GM12865 (cell line): Measurements from ENCODE around the gene FCRLB.
A peak's percentile ranks its signal among the peaks of the same experiment; 100 is the strongest.
"Not testable (repeated sequence)": the region's sequence is repeated elsewhere in the genome, so short reads cannot be mapped to it uniquely, and the experiment has no call there.

ENCODE experiments used
- DNase-seq: peaks from one replicate; pipeline ENCODE4 v3.0.0; 2010; ENCODE audit warnings: low read depth
- H3K4me3 ChIP-seq: 2 replicates; pipeline ENCODE4 v1.5.1; 2011; ENCODE audit warnings: mild to moderate bottlenecking, low read depth, low read length, control low read depth
- CTCF ChIP-seq: IDR thresholded peaks from 2 replicates; pipeline ENCODE4 v1.5.1; 2011; ENCODE audit warnings: low read length, control low read depth, low read depth, inconsistent platforms; ENCODE audit not compliant: insufficient read depth; ENCODE audit errors: missing control alignments

The FCRLB gene

GRCh38 chr1:161688946-161689345 lies 32.4 kb upstream of the FCRLB start:
- DNase-seq = no peak
- H3K4me3 ChIP-seq = no peak overlapping the region
- no peak for TF ChIP-seq CTCF

GRCh38 chr1:161691846-161692245 lies 29.5 kb upstream of the FCRLB start:
- H3K4me3 ChIP-seq = no peak overlapping the region
- TF ChIP-seq CTCF = no peak
- no peak for DNase-seq

GRCh38 chr1:161693020-161693712 lies 28.2 kb upstream of the FCRLB start:
- not testable (repeated sequence) for H3K4me3 ChIP-seq, DNase-seq

- H3K4me3 ChIP-seq, DNase-seq: not testable (repeated sequence)
Measured at GRCh38 chr1:161698302-161698701, 23.0 kb upstream of the FCRLB start.

GRCh38 chr1:161702250-161702649 lies 19.1 kb upstream of the FCRLB start:
- no peak overlapping the region for H3K4me3 ChIP-seq
- DNase-seq = no peak
- TF ChIP-seq CTCF = no peak

- no peak for TF ChIP-seq CTCF
- peak; percentile 64 for DNase-seq
- no peak overlapping the region for H3K4me3 ChIP-seq
Measured at GRCh38 chr1:161705537-161705936, 15.8 kb upstream of the FCRLB start.

GRCh38 chr1:161706113-161706481 lies 15.2 kb upstream of the FCRLB start:
- peak overlapping the region; percentile 80 for H3K4me3 ChIP-seq
- no peak for TF ChIP-seq CTCF
- DNase-seq = peak; percentile 30

GRCh38 chr1:161706482-161707347 lies 14.6 kb upstream of the FCRLB start, which contains the start of gene FCRLA:
TSS of gene FCRLA (plus strand) at chr1:161707229. CDS start at chr1:161707265, 36 bp downstream.
- DNase-seq = peak; percentile 92
- H3K4me3 ChIP-seq = peak within 1 kb of the TSS; percentile 80

More at GRCh38 chr1:161706482-161707347, 14.6 kb upstream of the FCRLB start, which contains the start of gene FCRLA:
- TF ChIP-seq CTCF = no peak
